Astrocyte of the hippocampus (primary cell): ENCODE data around the gene CMTM8.
"Not testable (repeated sequence)": the region's sequence is repeated elsewhere in the genome, so short reads cannot be mapped to it uniquely, and the experiment has no call there.

Source experiments
- DNase-seq: peaks from one replicate; pipeline ENCODE4 v3.0.0; 2011; ENCODE audit warnings: low read depth, low spot score

Gene CMTM8, protein sequence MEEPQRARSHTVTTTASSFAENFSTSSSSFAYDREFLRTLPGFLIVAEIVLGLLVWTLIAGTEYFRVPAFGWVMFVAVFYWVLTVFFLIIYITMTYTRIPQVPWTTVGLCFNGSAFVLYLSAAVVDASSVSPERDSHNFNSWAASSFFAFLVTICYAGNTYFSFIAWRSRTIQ

DNA sequence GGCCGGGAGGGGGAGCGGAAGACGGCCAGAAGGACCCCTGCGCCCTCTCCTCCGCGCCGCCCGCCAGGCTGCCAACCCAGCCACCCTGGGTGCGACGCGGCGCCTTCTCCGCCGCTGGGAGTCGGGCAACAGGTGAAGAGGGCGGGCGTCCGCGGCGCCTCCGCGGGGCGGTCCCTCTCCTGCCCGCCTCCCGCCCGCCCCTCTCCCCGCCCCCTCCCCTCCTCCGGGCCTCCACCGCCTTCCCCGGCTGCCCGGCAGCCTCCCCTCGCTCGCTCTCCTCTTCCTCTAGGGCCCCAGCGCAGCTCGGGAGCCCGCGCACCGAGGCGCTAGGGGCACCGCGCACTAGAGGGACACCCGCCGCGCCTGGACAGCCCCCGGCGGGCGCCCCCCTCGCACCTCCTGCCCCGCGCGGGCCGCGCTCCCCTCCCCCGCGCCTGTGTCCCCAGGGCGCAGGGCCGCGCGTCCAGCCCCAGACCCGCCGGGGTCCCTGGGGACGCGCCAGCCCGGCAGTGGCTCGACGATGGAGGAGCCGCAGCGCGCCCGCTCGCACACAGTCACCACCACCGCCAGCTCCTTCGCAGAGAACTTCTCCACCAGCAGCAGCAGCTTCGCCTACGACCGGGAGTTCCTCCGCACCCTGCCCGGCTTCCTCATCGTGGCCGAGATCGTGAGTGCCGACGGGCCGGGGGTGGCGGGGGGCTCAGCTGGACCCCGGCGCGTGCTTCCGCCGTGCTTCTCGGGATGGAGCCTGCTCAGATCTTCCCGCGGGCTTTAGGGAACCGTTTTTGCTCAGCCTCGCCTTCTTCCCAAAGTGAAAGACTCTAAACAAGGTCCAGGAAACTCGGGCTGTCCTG lies at the start of gene CMTM8:
Gene CMTM8 (plus strand): TSS at position 228 of the 854 bp plus-strand sequence. CDS start 293 bp downstream, at position 521.
- peak; percentile 76 for DNase-seq

DNA sequence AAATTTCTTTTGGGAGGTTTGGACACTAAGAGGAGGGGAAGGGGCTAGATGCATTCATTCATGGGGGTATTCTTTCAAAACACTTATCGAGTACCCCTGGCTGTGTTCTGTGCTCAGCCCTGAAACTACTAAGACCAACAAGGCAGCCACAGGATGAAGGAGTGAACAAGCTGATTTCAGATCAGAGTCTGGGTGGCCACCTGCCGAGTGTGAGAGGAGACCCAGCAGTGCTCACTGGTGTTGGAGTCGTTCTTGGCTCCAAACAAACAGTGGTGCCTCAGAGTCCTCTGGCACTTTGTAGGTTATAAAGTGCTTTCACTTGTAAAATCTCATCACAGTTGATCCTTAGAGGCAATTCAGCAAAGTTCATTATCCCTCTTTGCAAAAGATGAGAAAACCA lies 48.8 kb upstream of the CMTM8 start:
- no peak for DNase-seq

DNA sequence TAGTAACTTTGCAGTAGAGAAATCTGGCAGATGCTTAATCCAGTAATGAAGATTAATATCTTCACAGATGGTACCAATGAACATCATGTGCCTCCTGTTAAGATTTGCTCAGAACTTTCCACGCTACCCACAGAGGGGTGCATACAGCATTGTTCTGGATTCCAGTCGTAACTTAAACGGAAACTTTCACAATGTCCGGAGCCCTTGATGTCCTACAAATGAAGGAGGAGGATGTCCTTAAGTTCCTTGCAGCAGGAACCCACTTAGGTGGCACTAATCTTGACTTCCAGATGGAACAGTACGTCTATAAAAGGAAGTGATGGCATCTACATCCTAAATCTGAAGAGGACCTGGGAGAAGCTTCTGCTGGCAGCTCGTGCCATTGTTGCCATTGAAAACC lies 47.9 kb upstream of the CMTM8 start:
- DNase-seq = not testable (repeated sequence)

DNA sequence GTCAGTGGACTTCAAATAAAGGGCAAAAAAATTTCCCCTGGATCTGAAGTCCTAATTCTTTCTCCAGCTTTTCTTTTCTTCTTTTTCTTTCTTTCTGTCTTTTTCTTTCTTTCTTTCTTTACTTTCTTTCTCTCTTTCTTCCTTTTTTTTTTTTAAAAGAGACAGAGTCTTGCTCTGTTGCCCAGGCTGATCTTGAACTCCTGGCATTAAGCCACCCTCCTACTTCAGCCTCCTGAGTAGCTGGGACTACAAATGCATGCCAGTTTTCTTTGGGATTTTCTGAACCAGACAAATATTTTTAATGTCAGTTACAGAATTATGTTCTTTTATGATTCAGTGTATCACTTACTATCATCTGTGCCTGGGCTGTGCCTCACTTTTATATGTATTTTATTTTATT lies 45.4 kb upstream of the CMTM8 start:
- DNase-seq = no peak

DNA sequence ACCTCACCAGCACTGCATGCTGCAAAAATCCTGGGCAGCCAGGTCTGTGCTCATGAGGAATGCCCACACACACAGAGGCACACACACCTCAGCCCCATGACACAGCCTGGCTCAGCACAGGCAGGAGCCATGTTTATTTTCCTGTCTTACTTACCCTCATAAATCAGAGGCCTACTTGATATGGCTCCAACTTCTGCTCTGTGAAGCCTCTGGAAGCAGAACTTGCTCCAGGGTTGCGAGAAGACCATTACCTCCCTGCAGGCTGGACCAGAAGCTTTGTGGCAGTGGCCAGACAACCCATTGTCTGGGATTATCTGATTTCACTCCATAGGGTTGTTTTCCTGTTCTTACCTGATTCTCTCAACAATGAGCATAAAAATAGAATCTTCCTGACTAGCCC lies 43.8 kb upstream of the CMTM8 start:
- no peak for DNase-seq

DNA sequence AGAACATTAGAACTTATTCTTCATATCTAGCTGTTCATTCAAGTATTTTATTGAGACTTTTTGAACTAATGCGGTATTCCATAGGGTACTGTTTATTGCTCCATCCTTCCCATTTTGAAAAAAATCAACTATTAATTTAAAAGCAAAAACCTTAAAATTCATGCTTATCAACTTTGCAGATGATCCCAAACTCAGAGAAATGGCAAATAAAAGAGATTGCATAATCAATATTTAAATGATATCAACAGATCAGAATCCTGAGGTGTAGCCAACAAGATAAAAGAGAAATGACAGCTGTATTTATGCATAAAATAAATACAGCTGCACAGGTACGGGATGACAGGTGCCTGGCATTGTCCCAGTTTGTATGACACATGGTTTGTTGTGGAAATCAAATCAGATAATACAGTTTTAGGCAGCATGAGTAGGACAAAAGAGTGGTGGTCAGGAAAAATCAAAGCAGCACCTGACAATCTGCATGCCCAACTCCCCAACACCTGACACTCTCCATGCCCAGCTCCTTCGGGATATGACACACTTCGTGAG lies 42.4 kb upstream of the CMTM8 start:
- no peak for DNase-seq

DNA sequence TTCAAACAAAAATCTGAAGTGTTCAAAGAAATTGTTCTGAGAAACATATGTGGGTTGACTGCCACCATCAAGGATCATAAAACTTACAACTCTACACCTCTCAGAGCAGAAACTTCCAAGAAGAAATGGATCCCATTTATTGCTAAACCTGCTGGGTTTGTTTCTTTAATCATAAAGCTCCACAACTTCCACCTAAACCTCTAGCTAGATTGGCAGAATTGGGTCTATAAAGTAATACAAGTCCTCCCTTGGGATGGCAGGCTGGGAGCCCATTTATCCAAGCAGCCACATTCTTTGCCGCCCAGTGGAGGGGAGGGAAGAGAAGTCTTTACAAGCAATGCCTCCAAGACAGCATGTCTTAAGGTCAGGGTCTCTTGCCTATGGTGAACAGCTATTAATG lies 40.5 kb upstream of the CMTM8 start:
- DNase-seq = no peak

DNA sequence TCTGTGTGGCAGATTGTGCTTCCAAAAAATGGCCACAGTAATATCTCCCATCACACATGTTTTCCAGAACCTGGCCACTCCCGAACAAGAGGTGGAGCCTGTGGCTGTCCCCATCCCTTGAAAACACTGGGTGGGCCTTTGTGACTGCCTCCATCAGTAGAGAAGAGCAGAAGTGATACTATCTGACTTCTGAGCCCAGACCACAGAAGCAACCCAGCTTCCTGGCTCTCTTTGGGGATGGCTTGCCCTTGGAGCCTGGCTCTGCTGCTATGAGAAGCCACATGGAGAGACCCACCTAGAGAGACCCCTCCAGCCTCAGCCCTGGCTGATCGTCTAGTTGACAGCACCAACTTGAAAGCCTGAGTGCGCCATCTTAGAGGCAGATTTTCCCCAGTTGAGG lies 39.8 kb upstream of the CMTM8 start:
- no peak for DNase-seq

DNA sequence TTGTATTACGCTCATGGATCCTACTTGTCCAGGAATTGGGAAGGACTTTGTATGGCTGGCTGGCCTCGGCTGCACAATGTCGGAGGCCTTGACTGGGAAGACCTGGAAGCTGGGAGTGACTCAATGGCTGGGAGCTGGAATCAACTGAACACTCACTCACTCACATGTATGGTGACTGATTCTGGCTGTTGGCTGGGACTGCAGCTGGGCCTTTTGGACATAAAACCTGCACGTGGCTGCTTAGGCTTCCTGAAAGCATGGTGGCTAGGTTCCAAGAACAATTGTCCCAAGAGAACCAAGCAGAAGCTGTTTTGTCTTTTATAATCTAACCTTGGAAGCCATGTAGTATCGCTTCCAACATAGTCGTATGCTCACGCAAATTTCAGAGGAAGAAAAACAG lies 38.0 kb upstream of the CMTM8 start:
- DNase-seq = no peak

DNA sequence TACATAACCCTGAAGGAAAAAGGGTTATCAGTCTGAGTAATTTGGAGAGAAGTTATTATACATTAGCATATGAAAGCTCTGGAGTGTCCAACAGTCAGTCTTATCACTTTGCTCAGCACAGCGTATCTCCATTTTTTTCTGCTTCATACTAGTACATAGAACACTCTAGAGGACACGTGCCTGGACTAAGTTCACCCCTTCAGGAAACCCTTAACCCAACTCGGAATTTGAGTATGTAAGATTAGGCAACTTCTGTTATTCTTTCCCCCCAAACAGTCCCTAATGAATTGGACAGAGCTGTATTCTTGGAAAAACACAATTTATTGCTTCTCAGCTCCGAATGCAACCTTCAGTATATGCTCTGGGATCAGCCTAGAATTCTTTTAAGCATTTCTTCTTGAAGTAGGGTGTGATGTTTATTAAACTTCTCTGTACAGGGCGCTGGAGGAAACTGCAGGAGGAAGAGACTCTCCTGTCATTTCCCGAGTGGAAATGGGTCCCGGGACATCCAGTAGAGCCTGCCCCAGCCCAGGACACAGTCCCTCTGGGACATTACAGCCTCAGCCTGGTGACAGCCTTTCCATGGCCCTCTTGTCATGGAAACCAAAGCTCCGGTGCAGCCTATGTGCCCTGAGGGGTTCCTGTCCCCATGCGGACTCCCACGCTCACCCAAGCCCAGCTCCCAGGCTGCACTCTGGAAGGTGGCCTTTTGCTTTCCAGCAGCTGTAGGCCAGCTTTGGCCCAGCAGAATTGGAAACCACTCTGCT lies 37.3 kb upstream of the CMTM8 start:
- no peak for DNase-seq

DNA sequence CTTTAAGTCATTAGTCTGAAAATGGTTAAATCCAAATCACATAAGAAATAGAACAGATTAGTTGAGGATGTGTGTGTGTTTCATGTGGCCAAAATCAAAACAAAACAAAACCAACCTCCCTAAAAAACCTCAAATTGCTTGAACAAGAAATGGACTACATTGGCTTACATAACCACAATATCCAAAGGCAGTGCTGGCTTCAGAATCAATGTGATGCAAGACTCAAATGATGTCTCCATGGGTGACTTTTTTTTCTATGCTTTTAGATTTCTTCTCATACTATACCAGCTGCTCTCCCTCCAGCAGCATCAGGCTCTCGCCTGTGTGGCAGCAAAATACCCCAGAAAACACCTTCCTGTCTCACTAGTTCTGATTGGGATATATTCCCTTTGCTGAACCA lies 36.0 kb upstream of the CMTM8 start:
- DNase-seq = no peak

DNA sequence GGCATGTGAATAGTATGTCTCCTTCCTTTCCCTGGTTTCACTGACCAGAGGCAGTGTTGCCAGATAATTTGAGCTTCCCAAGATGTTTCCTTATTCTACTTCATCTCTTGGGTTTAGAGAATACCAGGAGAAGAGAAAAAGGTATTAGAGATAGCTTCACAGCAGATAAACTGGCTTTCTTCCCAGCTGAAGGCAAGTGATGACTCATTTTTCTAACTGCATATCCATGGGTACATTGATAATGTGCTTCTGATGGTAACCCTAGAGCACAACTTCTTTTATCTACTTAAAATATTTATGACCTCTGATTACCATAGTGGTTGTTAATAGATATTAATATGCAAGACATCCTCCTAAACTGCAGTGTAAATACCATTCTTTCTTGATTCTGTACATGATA lies 34.6 kb upstream of the CMTM8 start:
- peak; percentile 29 for DNase-seq

DNA sequence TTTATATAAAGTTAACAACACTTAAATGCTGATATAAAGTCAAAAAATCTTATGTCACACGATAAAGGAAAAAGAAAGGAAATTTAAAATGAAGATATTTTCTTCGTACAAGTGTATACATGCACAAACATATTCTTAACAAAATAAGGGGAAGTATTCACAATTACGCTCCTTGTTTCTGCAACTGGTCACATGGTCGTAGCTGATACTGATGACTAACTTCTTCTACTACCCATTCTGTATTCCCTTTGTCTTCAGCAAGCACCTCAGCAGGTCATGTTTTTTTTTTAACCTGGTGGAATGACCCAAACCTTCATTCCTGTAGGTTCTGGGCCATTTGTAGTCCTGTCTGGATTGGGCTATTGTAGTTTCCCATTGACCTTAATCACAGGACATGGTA lies 30.0 kb upstream of the CMTM8 start:
- no peak for DNase-seq

DNA sequence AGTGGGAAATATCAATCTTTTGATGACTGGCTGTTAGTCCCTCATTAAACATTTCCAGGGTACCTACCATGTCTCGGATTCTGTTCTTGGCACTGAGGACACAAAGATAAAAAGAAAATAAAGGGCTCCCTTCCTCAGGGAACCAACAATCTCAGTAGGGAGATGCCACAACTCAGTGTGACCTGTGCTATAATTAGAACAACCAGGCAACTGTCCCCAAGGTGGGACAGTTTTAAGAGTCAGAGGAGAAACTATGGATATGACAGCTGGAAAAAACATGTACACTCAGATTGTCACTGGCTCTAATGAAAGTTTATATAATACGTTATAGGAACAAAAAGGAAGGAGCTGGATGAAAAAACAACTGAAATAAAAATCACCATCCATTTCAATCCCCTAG lies 23.3 kb upstream of the CMTM8 start:
- no peak for DNase-seq

DNA sequence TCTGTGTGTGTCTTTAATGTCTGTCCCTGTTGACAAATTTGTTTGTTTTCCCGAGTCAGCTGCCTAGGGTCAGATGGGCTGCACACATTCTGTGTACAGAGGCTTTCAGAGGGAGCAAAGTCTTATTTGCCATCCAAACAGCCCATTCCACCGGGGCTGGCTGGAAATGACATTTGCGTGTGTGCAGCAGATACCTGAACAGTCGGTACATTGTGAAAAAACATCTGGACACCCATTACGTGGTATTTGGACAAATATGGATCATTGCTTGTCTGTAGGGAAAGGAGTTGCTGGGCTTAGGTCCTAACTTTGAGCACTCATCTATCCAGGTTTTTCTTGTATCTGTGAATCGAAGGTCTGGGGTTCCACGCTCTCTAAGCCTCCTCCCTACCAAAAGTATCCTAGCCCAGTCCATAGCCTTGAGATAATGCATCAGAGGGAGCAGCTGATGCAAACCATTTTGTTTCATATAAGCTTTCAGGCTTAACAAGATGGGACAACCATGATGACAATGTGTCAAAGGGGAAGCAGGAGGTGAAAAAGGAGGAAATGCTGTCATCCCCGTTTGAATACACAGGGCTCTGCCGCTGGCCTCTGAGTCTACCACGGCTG lies 22.2 kb upstream of the CMTM8 start:
- no peak for DNase-seq

DNA sequence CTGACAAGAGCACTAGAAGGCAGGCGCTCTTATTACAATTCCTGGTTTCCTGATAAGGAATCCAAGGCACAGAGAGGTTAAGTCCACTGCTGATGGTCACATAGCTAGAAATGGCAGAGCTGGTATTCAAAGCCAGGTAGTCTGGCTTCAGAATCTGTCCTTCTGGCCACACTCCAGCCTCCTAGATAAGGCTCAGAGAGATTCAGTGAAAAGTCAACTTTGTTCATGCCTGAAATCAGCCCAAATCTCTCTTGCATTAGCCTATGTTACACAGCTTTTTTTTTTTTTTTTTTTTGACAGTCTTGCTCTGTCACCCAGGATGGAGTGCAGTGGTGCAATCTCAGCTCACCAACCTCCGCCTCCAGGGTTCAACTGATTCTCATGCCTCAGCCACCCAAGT lies 21.1 kb upstream of the CMTM8 start:
- no peak for DNase-seq

DNA sequence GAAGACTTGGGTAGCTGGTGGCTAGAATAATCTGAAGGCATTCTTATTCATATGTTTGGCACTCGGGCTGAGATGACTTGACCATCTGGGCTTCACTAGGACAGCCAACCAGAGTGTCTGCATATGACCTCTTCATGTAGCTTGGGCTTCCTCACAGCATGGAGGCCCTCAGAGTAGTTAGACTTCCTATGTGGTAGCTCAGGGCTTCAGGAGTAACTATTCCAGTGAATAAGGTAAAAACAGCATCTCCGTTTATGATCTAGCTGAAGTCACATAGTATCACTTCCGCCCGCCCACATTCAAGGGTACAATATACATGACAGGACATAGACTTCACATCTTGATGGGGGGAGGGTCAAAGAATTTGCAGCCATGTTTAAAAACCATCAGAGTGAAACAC lies 18.9 kb upstream of the CMTM8 start:
- DNase-seq = no peak

DNA sequence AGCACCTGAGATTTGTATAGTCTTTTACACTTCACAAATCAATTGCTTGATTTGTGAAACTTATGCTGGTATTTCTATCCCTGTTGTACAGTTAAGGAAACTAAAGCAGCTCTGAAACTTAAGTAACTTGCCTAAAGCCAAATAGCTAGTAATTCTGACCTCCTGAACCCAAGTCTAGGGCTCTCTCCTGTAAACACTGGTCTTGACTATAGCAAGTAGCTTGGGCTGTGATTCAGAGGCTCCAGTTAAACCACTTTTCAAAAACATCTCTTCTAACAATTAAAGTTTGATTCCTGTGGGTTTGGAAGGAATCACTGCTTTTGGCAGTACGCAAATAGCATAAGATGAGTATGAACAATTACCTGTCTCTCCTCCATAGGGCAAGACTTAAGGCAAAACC lies 18.5 kb upstream of the CMTM8 start:
- peak; percentile 77 for DNase-seq

DNA sequence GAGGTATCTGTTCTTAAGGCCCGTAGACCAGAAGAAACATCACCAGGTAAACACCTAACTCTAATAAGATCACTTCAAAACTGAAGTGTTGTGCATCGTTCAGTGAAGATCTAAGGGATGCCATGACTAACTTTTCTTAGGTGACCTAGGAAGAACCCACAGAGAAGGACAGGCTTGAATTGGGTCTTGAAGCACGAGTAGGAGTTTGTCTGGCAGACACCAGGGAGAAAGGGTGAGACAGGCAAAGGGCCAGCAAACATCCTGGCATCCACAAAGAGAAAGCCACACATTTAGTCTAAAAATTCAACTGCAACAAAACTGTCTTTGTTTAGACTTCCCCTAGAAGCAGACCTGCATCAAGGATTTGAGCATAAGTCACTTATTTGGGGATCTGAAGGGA lies 15.5 kb upstream of the CMTM8 start:
- DNase-seq = no peak

DNA sequence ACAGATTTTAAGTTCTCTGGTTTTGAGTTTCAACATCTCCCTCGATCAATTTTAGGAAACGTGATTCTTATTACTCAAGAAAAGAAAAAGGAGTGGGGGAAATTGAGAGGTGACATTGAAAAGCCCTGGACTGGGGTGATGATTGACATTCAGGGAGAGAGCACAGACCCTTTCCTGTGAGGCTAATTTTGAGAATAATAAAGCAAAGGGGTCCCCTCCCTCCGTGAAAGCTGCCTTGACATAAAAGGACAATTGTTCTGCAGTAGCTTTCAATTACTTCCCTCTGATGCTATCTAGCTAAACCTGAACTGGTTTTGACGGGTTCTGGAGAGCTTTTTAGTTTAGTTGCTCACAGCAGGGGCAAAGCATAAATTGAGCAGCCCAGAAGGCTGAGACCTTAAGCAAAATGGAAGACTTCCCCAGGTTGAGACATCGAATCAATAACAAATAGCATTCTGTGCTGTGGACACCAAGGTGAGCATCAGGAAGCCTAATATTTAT lies 14.4 kb upstream of the CMTM8 start:
- DNase-seq = no peak

DNA sequence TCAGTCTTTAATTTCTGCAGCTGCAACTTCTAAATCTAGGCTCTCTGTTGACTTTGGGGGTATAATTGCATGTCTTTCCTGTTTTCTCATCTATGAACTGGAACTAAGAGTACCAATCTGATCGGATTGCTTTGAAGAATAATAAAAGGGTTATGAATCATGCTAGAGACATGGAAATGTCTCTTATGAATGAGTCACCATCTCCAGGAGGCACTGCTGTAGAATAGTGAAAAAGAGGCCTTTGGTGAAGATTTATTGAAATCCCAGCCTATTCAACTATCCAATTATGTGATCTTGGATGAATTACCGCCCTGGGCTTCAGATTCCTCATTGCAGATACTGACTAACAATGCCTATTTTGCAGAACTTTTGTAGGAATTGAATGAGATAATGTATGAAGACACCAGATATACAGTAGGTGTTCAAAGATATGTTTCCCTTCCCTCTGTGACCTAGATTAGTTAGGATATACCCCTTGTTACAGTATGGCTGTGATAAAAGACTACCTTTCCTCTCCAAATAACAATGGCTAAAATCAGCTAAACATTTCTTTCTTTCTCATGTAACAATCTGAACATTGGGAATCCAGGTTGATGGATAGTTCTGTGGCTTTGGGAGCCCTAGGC lies 11.5 kb upstream of the CMTM8 start:
- DNase-seq = peak; percentile 42
